ENCODE data around the gene KBTBD13. TPM values are rescaled to one million over a fixed set of nuclear protein-coding genes. Genes with fewer than 3 reads are reported as not detected.

The KBTBD13 gene
- total RNA-seq, 2 donors from 2014 or later = 2.6 to 4.4 TPM

DNA sequence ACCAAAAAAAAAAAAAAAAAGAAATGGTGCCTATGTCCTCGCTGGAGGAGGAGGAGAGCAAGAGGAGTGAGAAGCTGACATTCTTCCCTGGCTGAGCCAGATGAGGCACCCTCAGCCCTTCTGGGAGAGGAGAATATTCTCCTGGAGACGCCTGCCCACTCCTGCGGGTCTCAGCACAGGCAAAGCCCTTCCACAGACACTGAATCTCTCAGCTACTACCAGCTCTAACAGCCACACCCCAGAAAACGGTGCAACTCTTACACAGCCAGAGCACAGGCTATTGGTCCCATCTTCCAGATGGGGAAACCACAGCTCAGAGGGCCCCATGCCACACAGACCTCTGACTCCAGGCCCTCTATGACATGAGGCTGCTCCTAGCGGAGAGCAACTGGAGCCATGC lies 14.5 kb upstream of the KBTBD13 start:
- Histone ChIP-seq H3K9me3 (no peaks in the 10 kb centered on the region), H3K27ac (peak overlapping the region; percentile 75 to 98), H3K36me3 (peaks cover 47% of the 10 kb centered on the region), H3K27me3 (no peaks in the 10 kb centered on the region), H3K4me3 (no peak overlapping the region), H3K4me1 (peaks cover 4 to 65% of the 10 kb centered on the region in 2 donors)
- TF ChIP-seq, protein P1, sequence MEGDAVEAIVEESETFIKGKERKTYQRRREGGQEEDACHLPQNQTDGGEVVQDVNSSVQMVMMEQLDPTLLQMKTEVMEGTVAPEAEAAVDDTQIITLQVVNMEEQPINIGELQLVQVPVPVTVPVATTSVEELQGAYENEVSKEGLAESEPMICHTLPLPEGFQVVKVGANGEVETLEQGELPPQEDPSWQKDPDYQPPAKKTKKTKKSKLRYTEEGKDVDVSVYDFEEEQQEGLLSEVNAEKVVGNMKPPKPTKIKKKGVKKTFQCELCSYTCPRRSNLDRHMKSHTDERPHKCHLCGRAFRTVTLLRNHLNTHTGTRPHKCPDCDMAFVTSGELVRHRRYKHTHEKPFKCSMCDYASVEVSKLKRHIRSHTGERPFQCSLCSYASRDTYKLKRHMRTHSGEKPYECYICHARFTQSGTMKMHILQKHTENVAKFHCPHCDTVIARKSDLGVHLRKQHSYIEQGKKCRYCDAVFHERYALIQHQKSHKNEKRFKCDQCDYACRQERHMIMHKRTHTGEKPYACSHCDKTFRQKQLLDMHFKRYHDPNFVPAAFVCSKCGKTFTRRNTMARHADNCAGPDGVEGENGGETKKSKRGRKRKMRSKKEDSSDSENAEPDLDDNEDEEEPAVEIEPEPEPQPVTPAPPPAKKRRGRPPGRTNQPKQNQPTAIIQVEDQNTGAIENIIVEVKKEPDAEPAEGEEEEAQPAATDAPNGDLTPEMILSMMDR (IDR thresholded peaks at IDR 0.05) = no peak
- no peak for DNase-seq (ENCODE audit: low spot score)

DNA sequence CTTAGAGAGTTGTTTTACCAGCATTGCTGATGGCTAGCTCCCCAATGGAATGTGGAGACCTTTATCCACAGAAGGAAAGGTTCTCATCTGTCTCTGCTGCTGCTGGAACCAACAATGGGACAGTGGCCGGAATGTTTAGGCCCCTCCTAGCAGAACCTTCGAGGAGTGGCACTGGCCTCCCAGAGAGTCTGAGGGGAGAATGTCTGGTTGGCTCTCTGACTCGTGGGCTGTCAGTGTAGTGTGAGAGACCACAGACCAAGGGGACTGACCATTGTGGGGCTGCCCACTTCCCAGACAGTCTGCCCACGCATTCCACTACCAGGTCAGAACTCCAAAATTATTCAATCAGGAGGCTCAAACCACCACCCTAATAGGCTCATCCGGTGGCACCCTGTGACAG lies 13.8 kb upstream of the KBTBD13 start:
- H3K27me3 ChIP-seq = no peaks in the 10 kb centered on the region
- DNase-seq (ENCODE audit: low spot score) = no peak
- H3K4me1 ChIP-seq = peaks cover 4 to 65% of the 10 kb centered on the region in 2 donors
- H3K4me3 ChIP-seq = no peak overlapping the region
- TF ChIP-seq, protein P1 (IDR thresholded peaks at IDR 0.05) = no peak
- peaks cover 41% of the 10 kb centered on the region for H3K36me3 ChIP-seq
- peak overlapping the region; percentile 75 to 98 for H3K27ac ChIP-seq
- no peaks in the 10 kb centered on the region for H3K9me3 ChIP-seq

DNA sequence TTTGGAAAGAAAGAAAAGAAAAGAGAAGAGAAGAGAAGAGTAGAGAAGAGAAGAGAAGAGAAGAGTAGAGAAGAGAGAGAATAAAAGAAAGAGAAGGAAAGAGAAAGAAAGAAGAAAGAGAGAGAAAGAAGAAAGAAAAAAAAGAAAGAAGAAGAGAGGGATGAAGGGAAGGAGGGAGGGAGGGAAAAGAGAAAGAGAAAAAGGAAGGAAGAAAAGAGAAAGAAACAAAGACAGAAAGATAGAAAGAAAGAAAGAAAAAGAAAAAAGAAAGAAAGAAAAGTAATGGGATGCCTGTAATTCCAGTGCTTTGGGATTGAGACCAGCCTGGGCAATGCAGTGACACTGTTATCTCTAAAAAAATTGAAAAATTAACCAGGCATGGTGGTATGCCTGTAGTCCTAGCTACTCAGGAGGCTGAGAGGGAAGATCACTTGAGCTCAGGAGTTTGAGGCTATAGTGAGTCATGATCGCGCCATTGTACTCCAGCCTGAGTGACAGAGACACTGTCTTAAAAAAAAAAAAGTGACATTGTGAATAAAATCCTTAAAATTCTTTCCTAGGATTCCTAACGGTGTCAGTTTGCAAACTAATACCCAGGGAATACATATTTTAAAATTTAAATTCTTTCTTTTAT lies 10.4 kb upstream of the KBTBD13 start:
- Histone ChIP-seq H3K36me3 (peaks cover 18% of the 10 kb centered on the region), H3K4me3 (peak overlapping the region; percentile 67 to 72), H3K27ac (peak overlapping the region; percentile 91 to 98), H3K9me3 (no peaks in the 10 kb centered on the region), H3K4me1 (peaks cover 0 to 75% of the 10 kb centered on the region in 2 donors), H3K27me3 (no peaks in the 10 kb centered on the region)
- TF ChIP-seq, protein P1 (IDR thresholded peaks at IDR 0.05) = no peak
- DNase-seq (ENCODE audit: low spot score) = no peak

DNA sequence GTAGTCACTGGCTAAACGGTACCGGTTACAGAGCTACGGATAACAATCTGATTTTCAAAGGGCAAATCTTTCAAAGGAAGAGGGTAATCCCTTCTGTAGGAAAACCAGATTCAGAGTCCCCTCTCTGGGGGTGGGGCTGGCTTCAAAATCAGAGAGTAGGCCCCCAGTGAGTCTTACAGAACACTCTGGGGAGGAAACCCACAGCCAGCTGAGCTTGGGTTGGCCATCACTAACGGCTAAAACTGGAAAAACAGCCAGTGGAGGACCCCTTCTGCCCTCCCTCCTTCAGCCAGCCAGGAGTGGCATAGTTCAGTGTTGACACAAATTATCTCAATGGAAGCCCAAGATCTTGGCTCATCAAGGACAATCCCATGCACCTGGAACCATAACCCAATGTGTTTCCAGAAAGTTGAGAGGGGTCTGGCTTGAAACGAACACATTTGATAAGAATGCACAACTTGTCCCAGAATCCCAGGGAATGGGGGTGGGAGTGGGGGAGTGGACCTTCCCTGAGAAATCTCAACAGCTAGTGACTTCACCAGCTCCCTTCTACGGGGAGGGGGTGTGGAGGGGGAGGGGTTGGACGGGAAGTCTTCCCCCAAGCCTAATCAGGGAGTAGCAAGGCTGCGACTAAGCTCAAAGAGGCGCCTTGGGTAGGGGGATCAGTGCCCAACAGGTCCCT lies 9.8 kb upstream of the KBTBD13 start:
- Histone ChIP-seq H3K9me3 (no peaks in the 10 kb centered on the region), H3K36me3 (peaks cover 18% of the 10 kb centered on the region), H3K27ac (peak overlapping the region; percentile 91 to 98), H3K4me1 (peaks cover 0 to 75% of the 10 kb centered on the region in 2 donors), H3K27me3 (no peaks in the 10 kb centered on the region), H3K4me3 (peak overlapping the region; percentile 67 to 72)
- TF ChIP-seq, protein P1 (IDR thresholded peaks at IDR 0.05) = no peak
- DNase-seq (ENCODE audit: low spot score) = no peak

DNA sequence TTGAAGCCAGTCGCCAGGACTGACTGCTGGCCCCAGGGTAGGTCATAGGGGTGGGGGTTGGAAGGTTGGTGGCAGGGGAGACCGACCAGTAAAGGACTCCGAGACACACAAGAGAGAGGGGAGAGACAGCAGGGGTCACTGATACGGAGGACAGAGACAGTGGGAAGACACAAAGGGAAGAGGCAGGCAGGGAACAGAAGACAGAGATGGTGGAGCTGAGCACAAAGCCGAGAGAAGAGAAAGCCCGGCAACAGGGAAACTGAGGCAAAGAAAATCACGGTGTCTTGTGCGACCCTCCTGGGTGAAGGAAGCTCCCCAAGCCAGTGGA lies 9.3 kb upstream of the KBTBD13 start:
- peaks cover 0 to 76% of the 10 kb centered on the region in 2 donors for H3K4me1 ChIP-seq
- peak overlapping the region; percentile 91 to 98 for H3K27ac ChIP-seq
- no peak for DNase-seq (ENCODE audit: low spot score)
- no peaks in the 10 kb centered on the region for H3K27me3 ChIP-seq
- TF ChIP-seq, protein P1 (IDR thresholded peaks at IDR 0.05) = no peak
- H3K36me3 ChIP-seq = peaks cover 18% of the 10 kb centered on the region
- H3K9me3 ChIP-seq = no peaks in the 10 kb centered on the region
- peak overlapping the region; percentile 67 to 72 for H3K4me3 ChIP-seq

Data from right atrium auricular region (tissue), 2 donors.